HepG2 (cell line): Measurements from ENCODE around the gene ARAP1. TPM values are rescaled to one million over a fixed set of nuclear protein-coding genes. Genes with fewer than 3 reads are reported as not detected.

ENCODE experiments used
- ATAC-seq: fragments of 200-7000 bp; cut with Tn5 transposase; 3 replicates; pipeline ENCODE4 v1.9.1; 2020; ENCODE audit warnings: mild to moderate bottlenecking, moderate library complexity
- BruUV-seq: library from RNA; stranded (reverse); fragments of 400-500 nt; replicated peaks from 2 replicates; lab custom pipeline; 2021; lab: Mats Ljungman, UMichigan
- CTCF ChIA-PET: fragments of 300-600 bp; formaldehyde crosslinking; extraction: SDS; loops from one replicate; lab custom pipeline; 2021; ENCODE audit warnings: low total read pairs, inconsistent platforms, low intra/inter-chr PET ratio; lab: Yijun Ruan, JAX
- POLR2A ChIA-PET: fragments of 350-600 bp; sonication (Branson Sonifier 250); formaldehyde crosslinking; loops from one replicate; lab custom pipeline; 2020; ENCODE audit warnings: antibody characterized with exemption, inconsistent platforms; lab: Yijun Ruan, JAX
- DNase-seq: peaks from one replicate; pipeline ENCODE4 v3.0.0-alpha.2; 2015; ENCODE audit warnings: low spot score
- FAIRE-seq: peaks from 3 replicates; lab custom pipeline; 2011; peaks lifted over from hg19 to GRCh38; lab: Jason Lieb, UNC
- H2AFZ ChIP-seq: one replicate; pipeline ENCODE4 v1.6.1; 2011; ENCODE audit warnings: low read length, inconsistent platforms
- H3K27ac ChIP-seq: fragments of 300-600 bp; 3 replicates; pipeline ENCODE4 v1.8.0; 2011; ENCODE audit warnings: mixed run types, mild to moderate bottlenecking, mixed read lengths, low read length, inconsistent platforms; ENCODE audit not compliant: insufficient read depth; ENCODE audit errors: extremely low read length
- H3K27me3 ChIP-seq, 2 experiments: fragments of 200-600 bp in 1 of 2; 2 replicates in 1 of 2; 3 replicates in 1 of 2; pipeline versions ENCODE4 v1.6.0 to v1.8.0; 2011; ENCODE audit warnings: low read length in 2 of 2, mild to moderate bottlenecking in 2 of 2, moderate library complexity in 2 of 2, inconsistent platforms in 1 of 2; ENCODE audit not compliant: insufficient read depth in 2 of 2, control insufficient read depth in 1 of 2
- H3K36me3 ChIP-seq, 2 experiments: fragments of 200-600 bp in 1 of 2; replicated peaks in 1 of 2; 2 replicates in 1 of 2; 3 replicates in 1 of 2; pipeline versions ENCODE4 v1.5.1 to v1.8.0; 2011; ENCODE audit warnings: low read length in 2 of 2, inconsistent platforms in 1 of 2; ENCODE audit not compliant: insufficient read depth in 2 of 2, control insufficient read depth in 1 of 2
- H3K4me1 ChIP-seq: 2 replicates; pipeline ENCODE4 v1.5.1; 2012; ENCODE audit warnings: low read length, inconsistent platforms; ENCODE audit not compliant: insufficient read depth
- H3K4me2 ChIP-seq: 2 replicates; pipeline ENCODE4 v1.6.0; 2011; ENCODE audit warnings: low read depth, low read length, inconsistent platforms
- H3K4me3 ChIP-seq, 3 experiments: fragments of 200-600 bp in 1 of 3; sonication (generic), shearing (Covaris generic) in 1 of 3; replicated peaks in 1 of 3; 2 replicates each; pipeline ENCODE4 v1.5.1; 2011 to 2016; ENCODE audit warnings: low read length in 3 of 3, inconsistent platforms in 2 of 3, low read depth in 2 of 3, mild to moderate bottlenecking in 2 of 3, control low read depth in 1 of 3, mixed read lengths in 1 of 3; ENCODE audit not compliant: insufficient read depth in 1 of 3
- H3K79me2 ChIP-seq: one replicate; pipeline ENCODE4 v1.6.1; 2011; ENCODE audit warnings: low read length, inconsistent platforms; ENCODE audit not compliant: insufficient read depth
- H3K9ac ChIP-seq: 2 replicates; pipeline ENCODE4 v1.6.0; 2011; ENCODE audit warnings: mild to moderate bottlenecking, low read depth, low read length, inconsistent platforms; ENCODE audit not compliant: insufficient read depth
- H3K9me3 ChIP-seq: 2 replicates; pipeline ENCODE4 v1.5.1; 2012; ENCODE audit warnings: mild to moderate bottlenecking, low read length
- H4K20me1 ChIP-seq: 2 replicates; pipeline ENCODE4 v1.6.0; 2011; ENCODE audit warnings: inconsistent platforms, mild to moderate bottlenecking, low read length, moderate library complexity; ENCODE audit not compliant: insufficient read depth
- CC2D1A ChIP-seq: sonication (generic); formaldehyde crosslinking; IDR thresholded peaks from 2 replicates; pipeline ENCODE4 v1.8.1; 2023; ENCODE audit warnings: mild to moderate bottlenecking, missing genetic modification reagents
- RFX1 ChIP-seq: fragments of 450-650 bp; IDR thresholded peaks from 2 replicates; pipeline ENCODE4 v1.6.1; 2017
- ZNF326 ChIP-seq: sonication (generic); formaldehyde crosslinking; IDR thresholded peaks from 2 replicates; pipeline ENCODE4 v1.4.0; 2020; ENCODE audit warnings: missing genetic modification reagents, borderline replicate concordance
- ZNF781 ChIP-seq: sonication (generic); formaldehyde crosslinking; IDR thresholded peaks from 2 replicates; pipeline ENCODE4 v1.5.1; 2020; ENCODE audit warnings: borderline replicate concordance, mild to moderate bottlenecking, missing genetic modification reagents; ENCODE audit errors: not compliant biosample characterization
- WGBS: methylation state at CpG from one replicate; pipeline ENCODE4 v1.1.6; 2017; ENCODE audit warnings: low lambda C conversion rate; 5-methylcytosine and 5-hydroxymethylcytosine counted together
- in situ Hi-C: cut with HindIII; loops from 2 replicates; pipeline ENCODE4 v1.10.0; 2017; ENCODE audit warnings: low pct_unique_long_range_greater_than_20kb; ENCODE audit not compliant: extremely low pct_ligation_motif_present
- intact Hi-C: fragments of 100-400 bp; cut with micrococcal nuclease; formaldehyde crosslinking; loops from one replicate; pipeline ENCODE4 v1.10.0; 2022; ENCODE audit not compliant: unreplicated experiment
- polyA plus RNA-seq, 8 experiments: library from polyadenylated mRNA; depleted of rRNA in 3 of 8; stranded (reverse) in 7 of 8; unstranded in 1 of 8; fragments of >200 nt; fragmentation: Illumina TruSeq in 4 of 8; extraction: Trizol in 4 of 8; gene quantifications; 2 replicates each; pipeline versions ENCODE4 v1.2.1 to v1.2.3, GENCODE V29; 2011 to 2016; ENCODE audit warnings: low read depth in 4 of 8, missing spikeins in 1 of 8, mixed read lengths in 1 of 8; ENCODE audit not compliant: insufficient read depth in 1 of 8
- total RNA-seq, 5 experiments: library from RNA; depleted of rRNA; stranded (reverse); fragments of >200 nt; fragmentation: Illumina TruSeq; extraction: Trizol; gene quantifications; 2 replicates each; pipeline ENCODE4 v1.2.3, GENCODE V29; 2016; ENCODE audit warnings: low read depth in 1 of 5
- TF ChIP-seq, protein P1 (sequence below): sonication (generic); formaldehyde crosslinking; IDR thresholded peaks from 2 replicates; pipeline ENCODE4 v1.9.0; 2022; ENCODE audit warnings: missing genetic modification reagents, mild to moderate bottlenecking, borderline replicate concordance
- TF ChIP-seq, protein P2 (sequence below): sonication (generic); formaldehyde crosslinking; IDR thresholded peaks from 2 replicates; pipeline ENCODE4 v1.4.0; 2020; ENCODE audit warnings: missing genetic modification reagents, borderline replicate concordance
- TF ChIP-seq, protein P3 (sequence below): sonication (generic); formaldehyde crosslinking; conservative IDR thresholded peaks from 2 replicates; pipeline ENCODE4 v1.8.0; 2022; ENCODE audit warnings: low read depth, missing genetic modification reagents

The ARAP1 gene
- total and polyA plus RNA-seq, 2 of the 13 experiments (the other 11 are each of a cell fraction or from before 2014, with no cell fraction given): 43.2 to 55.5 TPM

DNA sequence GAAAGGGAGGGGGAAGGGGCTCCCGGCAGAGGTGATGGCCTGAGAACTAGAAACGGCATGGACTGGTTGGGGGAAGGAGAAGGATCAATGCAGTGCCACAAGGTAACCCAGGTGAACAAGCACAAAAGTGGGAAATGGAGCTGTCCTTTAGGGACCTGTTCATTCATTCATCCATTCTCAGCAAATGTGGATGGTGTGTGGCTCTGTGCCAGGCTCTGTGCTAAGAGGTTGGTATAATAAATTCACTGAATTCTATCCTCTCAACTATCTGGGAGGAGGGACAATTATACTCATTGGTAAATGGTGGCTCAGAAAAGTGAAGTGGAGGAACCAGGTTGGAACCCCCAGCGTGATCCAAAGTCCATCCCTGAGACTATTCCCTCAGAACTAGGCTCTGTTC is 18.6 kb upstream of the ARAP1 start:
- peaks cover 83% of the 10 kb centered on the region for H3K4me1 ChIP-seq
- no TSS peak for BruUV-seq
- TF ChIP-seq, protein P1, sequence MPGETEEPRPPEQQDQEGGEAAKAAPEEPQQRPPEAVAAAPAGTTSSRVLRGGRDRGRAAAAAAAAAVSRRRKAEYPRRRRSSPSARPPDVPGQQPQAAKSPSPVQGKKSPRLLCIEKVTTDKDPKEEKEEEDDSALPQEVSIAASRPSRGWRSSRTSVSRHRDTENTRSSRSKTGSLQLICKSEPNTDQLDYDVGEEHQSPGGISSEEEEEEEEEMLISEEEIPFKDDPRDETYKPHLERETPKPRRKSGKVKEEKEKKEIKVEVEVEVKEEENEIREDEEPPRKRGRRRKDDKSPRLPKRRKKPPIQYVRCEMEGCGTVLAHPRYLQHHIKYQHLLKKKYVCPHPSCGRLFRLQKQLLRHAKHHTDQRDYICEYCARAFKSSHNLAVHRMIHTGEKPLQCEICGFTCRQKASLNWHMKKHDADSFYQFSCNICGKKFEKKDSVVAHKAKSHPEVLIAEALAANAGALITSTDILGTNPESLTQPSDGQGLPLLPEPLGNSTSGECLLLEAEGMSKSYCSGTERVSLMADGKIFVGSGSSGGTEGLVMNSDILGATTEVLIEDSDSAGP (CRISPR knock-in tag): no peak
- TF ChIP-seq, protein P2, sequence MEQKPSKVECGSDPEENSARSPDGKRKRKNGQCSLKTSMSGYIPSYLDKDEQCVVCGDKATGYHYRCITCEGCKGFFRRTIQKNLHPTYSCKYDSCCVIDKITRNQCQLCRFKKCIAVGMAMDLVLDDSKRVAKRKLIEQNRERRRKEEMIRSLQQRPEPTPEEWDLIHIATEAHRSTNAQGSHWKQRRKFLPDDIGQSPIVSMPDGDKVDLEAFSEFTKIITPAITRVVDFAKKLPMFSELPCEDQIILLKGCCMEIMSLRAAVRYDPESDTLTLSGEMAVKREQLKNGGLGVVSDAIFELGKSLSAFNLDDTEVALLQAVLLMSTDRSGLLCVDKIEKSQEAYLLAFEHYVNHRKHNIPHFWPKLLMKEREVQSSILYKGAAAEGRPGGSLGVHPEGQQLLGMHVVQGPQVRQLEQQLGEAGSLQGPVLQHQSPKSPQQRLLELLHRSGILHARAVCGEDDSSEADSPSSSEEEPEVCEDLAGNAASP (CRISPR knock-in tag): no peak
- TF ChIP-seq RFX1: no peak
- no peak for TF ChIP-seq CC2D1A (CRISPR knock-in tag)
- TF ChIP-seq, protein P3, sequence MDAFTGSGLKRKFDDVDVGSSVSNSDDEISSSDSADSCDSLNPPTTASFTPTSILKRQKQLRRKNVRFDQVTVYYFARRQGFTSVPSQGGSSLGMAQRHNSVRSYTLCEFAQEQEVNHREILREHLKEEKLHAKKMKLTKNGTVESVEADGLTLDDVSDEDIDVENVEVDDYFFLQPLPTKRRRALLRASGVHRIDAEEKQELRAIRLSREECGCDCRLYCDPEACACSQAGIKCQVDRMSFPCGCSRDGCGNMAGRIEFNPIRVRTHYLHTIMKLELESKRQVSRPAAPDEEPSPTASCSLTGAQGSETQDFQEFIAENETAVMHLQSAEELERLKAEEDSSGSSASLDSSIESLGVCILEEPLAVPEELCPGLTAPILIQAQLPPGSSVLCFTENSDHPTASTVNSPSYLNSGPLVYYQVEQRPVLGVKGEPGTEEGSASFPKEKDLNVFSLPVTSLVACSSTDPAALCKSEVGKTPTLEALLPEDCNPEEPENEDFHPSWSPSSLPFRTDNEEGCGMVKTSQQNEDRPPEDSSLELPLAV (CRISPR knock-in tag): no peak
- TF ChIP-seq ZNF326 (CRISPR knock-in tag): no peak
- TF ChIP-seq ZNF781: no peak
- intact Hi-C loops: no loop called here
- no peaks in the 10 kb centered on the region for H3K9me3 ChIP-seq
- no peaks in the 10 kb centered on the region for H3K27me3 ChIP-seq
- no peak overlapping the region for H3K4me3 ChIP-seq
- H2AFZ ChIP-seq: no peak overlapping the region
- in situ Hi-C loops: no loop called here
- H3K36me3 ChIP-seq: peaks cover 4 to 33% of the 10 kb centered on the region in 2 experiments
- FAIRE-seq (no peak), ATAC-seq (no peak), DNase-seq (no peak)
- H3K27ac ChIP-seq: no peak overlapping the region
- WGBS: 89% methylated on average over 3 of the region's 3 CpGs
- H3K79me2 ChIP-seq: peaks cover 64% of the 10 kb centered on the region
- H3K9ac ChIP-seq: no peak overlapping the region
- H3K4me2 ChIP-seq: no peak overlapping the region
- CTCF ChIA-PET: no interaction called here
- POLR2A ChIA-PET: interaction anchor here (1.2 kb wide), 2 partner anchors 8 to 23 kb away, joined by 4 to 5 read pairs; partner anchors contain the start of gene STARD10
- peaks cover 3% of the 10 kb centered on the region; the same call in 1 of the 2 replicates for H4K20me1 ChIP-seq
